Epidermal melanocyte (primary cell): Measurements from ENCODE around the gene ATF7IP2.
"Not testable (repeated sequence)": the region's sequence is repeated elsewhere in the genome, so short reads cannot be mapped to it uniquely, and the experiment has no call there.

Source experiments
- DNase-seq: peaks from one replicate; pipeline ENCODE4 v3.0.0; 2011; ENCODE audit warnings: low spot score; ENCODE audit not compliant: insufficient read length

The ATF7IP2 gene

GRCh38 chr16:10385725-10386516, at the start of gene ATF7IP2:
ATF7IP2 (plus strand) TSS chr16:10386061; CDS start chr16:10430621, 44,560 bp downstream.
- DNase-seq, result peak; percentile 70

GRCh38 chr16:10338426-10338825, 47.4 kb upstream of the ATF7IP2 start:
- DNase-seq, result no peak

- DNase-seq, result no peak
These were observed 45.8 kb upstream of the ATF7IP2 start for GRCh38 chr16:10339777-10340732.

GRCh38 chr16:10343124-10343760, 42.6 kb upstream of the ATF7IP2 start:
- no peak for DNase-seq

- not testable (repeated sequence) for DNase-seq
These were observed 41.2 kb upstream of the ATF7IP2 start for GRCh38 chr16:10344699-10345098.

GRCh38 chr16:10345629-10346028, 40.2 kb upstream of the ATF7IP2 start:
- no peak for DNase-seq

GRCh38 chr16:10349851-10350250, 36.0 kb upstream of the ATF7IP2 start:
- DNase-seq, result no peak

GRCh38 chr16:10352262-10352661, 33.6 kb upstream of the ATF7IP2 start:
- DNase-seq, result no peak

- no peak for DNase-seq
These were observed 30.3 kb upstream of the ATF7IP2 start for GRCh38 chr16:10355589-10355988.

GRCh38 chr16:10356870-10357842, 28.7 kb upstream of the ATF7IP2 start:
- no peak for DNase-seq

GRCh38 chr16:10361747-10362076, 24.1 kb upstream of the ATF7IP2 start:
- not testable (repeated sequence) for DNase-seq

GRCh38 chr16:10362077-10362863, 23.6 kb upstream of the ATF7IP2 start:
- DNase-seq, result no peak

GRCh38 chr16:10362864-10363197, 23.0 kb upstream of the ATF7IP2 start:
- not testable (repeated sequence) for DNase-seq

GRCh38 chr16:10366619-10367018, 19.2 kb upstream of the ATF7IP2 start:
- DNase-seq, result not testable (repeated sequence)

GRCh38 chr16:10367616-10368188, 18.2 kb upstream of the ATF7IP2 start:
- no peak for DNase-seq

- DNase-seq, result no peak
These were observed 16.8 kb upstream of the ATF7IP2 start for GRCh38 chr16:10368969-10369551.

GRCh38 chr16:10370096-10370726, 15.7 kb upstream of the ATF7IP2 start:
- no peak for DNase-seq

- no peak for DNase-seq
These were observed 14.3 kb upstream of the ATF7IP2 start for GRCh38 chr16:10371592-10371991.

GRCh38 chr16:10373556-10373955, 12.3 kb upstream of the ATF7IP2 start:
- no peak for DNase-seq
